Epithelial cell of prostate (primary cell): ENCODE measurements around the gene CTPS1.

Source experiments
- DNase-seq: peaks from one replicate; pipeline ENCODE4 v3.0.0-alpha.2; 2011; ENCODE audit warnings: low read depth, low spot score
- H3K27ac ChIP-seq: fragments of 450-650 bp; 2 replicates; pipeline ENCODE4 v1.5.1; 2017; ENCODE audit warnings: mild to moderate bottlenecking

The CTPS1 gene

GRCh38 chr1:40979241-40980067, at the start of gene CTPS1:
TSS of gene CTPS1 (plus strand) at chr1:40979696. CDS start at chr1:40983291, 3,595 bp downstream.
- DNase-seq, result peak; percentile 55
- peak within 1 kb of the TSS; percentile 86 for H3K27ac ChIP-seq

GRCh38 chr1:40930174-40930964, 49.1 kb upstream of the CTPS1 start:
- DNase-seq, result no peak
- H3K27ac ChIP-seq, result no peak overlapping the region

GRCh38 chr1:40931601-40932000, 47.9 kb upstream of the CTPS1 start:
- no peak overlapping the region for H3K27ac ChIP-seq
- no peak for DNase-seq

- DNase-seq, result no peak
These were observed 47.5 kb upstream of the CTPS1 start for GRCh38 chr1:40932006-40932405.

GRCh38 chr1:40936931-40937339, 42.6 kb upstream of the CTPS1 start:
- DNase-seq, result no peak

More at GRCh38 chr1:40932006-40932405, 47.5 kb upstream of the CTPS1 start:
- no peak overlapping the region for H3K27ac ChIP-seq

GRCh38 chr1:40938393-40938792, 41.1 kb upstream of the CTPS1 start:
- DNase-seq, result no peak
- no peak overlapping the region for H3K27ac ChIP-seq

More at GRCh38 chr1:40936931-40937339, 42.6 kb upstream of the CTPS1 start:
- no peak overlapping the region for H3K27ac ChIP-seq

GRCh38 chr1:40939320-40940059, 40.0 kb upstream of the CTPS1 start:
- no peak for DNase-seq
- no peak overlapping the region for H3K27ac ChIP-seq

GRCh38 chr1:40944326-40944725, 35.2 kb upstream of the CTPS1 start:
- H3K27ac ChIP-seq, result peak overlapping the region; percentile 69
- peak; percentile 60 for DNase-seq

- no peak for DNase-seq
- H3K27ac ChIP-seq, result peak overlapping the region; percentile 69
These were observed 34.6 kb upstream of the CTPS1 start for GRCh38 chr1:40944841-40945430.

GRCh38 chr1:40945491-40945973, 34.0 kb upstream of the CTPS1 start:
- DNase-seq, result no peak
- peak overlapping the region; percentile 69 for H3K27ac ChIP-seq

GRCh38 chr1:40948741-40949443, 30.6 kb upstream of the CTPS1 start:
- no peak overlapping the region for H3K27ac ChIP-seq
- DNase-seq, result peak; percentile 36

- DNase-seq, result no peak
- no peak overlapping the region for H3K27ac ChIP-seq
These were observed 29.9 kb upstream of the CTPS1 start for GRCh38 chr1:40949563-40949962.

- no peak overlapping the region for H3K27ac ChIP-seq
- no peak for DNase-seq
These were observed 27.4 kb upstream of the CTPS1 start for GRCh38 chr1:40951943-40952743.

GRCh38 chr1:40952744-40953315, 26.7 kb upstream of the CTPS1 start:
- no peak overlapping the region for H3K27ac ChIP-seq
- no peak for DNase-seq

- no peak for DNase-seq
- no peak overlapping the region for H3K27ac ChIP-seq
These were observed 24.9 kb upstream of the CTPS1 start for GRCh38 chr1:40954626-40955025.

GRCh38 chr1:40955266-40955665, 24.2 kb upstream of the CTPS1 start:
- DNase-seq, result no peak
- no peak overlapping the region for H3K27ac ChIP-seq

- no peak overlapping the region for H3K27ac ChIP-seq
These were observed 23.1 kb upstream of the CTPS1 start for GRCh38 chr1:40956407-40956806.

GRCh38 chr1:40958210-40958609, 21.3 kb upstream of the CTPS1 start:
- H3K27ac ChIP-seq, result no peak overlapping the region
- no peak for DNase-seq

More at GRCh38 chr1:40956407-40956806, 23.1 kb upstream of the CTPS1 start:
- DNase-seq, result no peak
